ENCODE measurements around the gene AVP. TPM values are rescaled to one million over a fixed set of nuclear protein-coding genes. Genes with fewer than 3 reads are reported as not detected.

The AVP gene
- total and polyA plus RNA-seq, 2 of the 13 experiments (the other 11 are each of a cell fraction or from before 2014, with no cell fraction given), result 0.12 TPM; not detected in 1

- TF ChIP-seq ZNF414 (CRISPR knock-in tag; IDR thresholded peaks at IDR 0.05) (0 out of 2 replicates have a peak, but pooled peaks have one; percentile 68), EZH2 (conservative IDR thresholded peaks at IDR 0.05; ENCODE audit: low read depth, low read length) (no peak), ZFX (CRISPR knock-in tag; IDR thresholded peaks at IDR 0.05; ENCODE audit: low read depth) (peak; percentile 57), SMARCE1 (IDR thresholded peaks at IDR 0.05; ENCODE audit: borderline replicate concordance) (no peak), TEF (CRISPR knock-in tag; IDR thresholded peaks at IDR 0.05) (no peak), SP5 (CRISPR knock-in tag; IDR thresholded peaks at IDR 0.05; ENCODE audit: borderline replicate concordance, low read depth) (peak; percentile 88; the same call in 1 of the 2 replicates), SETDB1 (CRISPR knock-in tag; IDR thresholded peaks at IDR 0.05; ENCODE audit: borderline replicate concordance) (no peak), ZNF607 (CRISPR knock-in tag; IDR thresholded peaks at IDR 0.05; ENCODE audit: borderline replicate concordance) (peak; percentile 37; the same call in 1 of the 2 replicates), THAP11 (CRISPR knock-in tag; IDR thresholded peaks at IDR 0.05) (no peak; the same call in 1 of the 2 replicates), TCF12 (IDR thresholded peaks at IDR 0.05) (no peak), TCF12 (CRISPR knock-in tag; IDR thresholded peaks at IDR 0.05) (no peak), ATF7-NPFF (CRISPR knock-in tag; IDR thresholded peaks at IDR 0.05; ENCODE audit: low read depth) (0 out of 2 replicates have a peak, but pooled peaks have one; percentile 51), ZNF776 (CRISPR knock-in tag; IDR thresholded peaks at IDR 0.05) (peak; percentile 42; the same call in 1 of the 2 replicates), XBP1 (CRISPR knock-in tag; IDR thresholded peaks at IDR 0.05) (no peak), AGO2 (optimal IDR thresholded peaks at IDR 0.05; ENCODE audit: low read depth, low read length) (peak; percentile 83), LRRFIP1 (CRISPR knock-in tag; conservative IDR thresholded peaks at IDR 0.05) (0 out of 2 replicates have a peak, but pooled peaks have one; percentile 42), ZNF850 (CRISPR knock-in tag; conservative IDR thresholded peaks at IDR 0.05) (no peak), ZNF891 (CRISPR knock-in tag; IDR thresholded peaks at IDR 0.05) (no peak; the same call in 1 of the 2 replicates), KLF9 (CRISPR knock-in tag; IDR thresholded peaks at IDR 0.05; ENCODE audit: low read depth) (no peak), ZC3H4 (CRISPR knock-in tag; IDR thresholded peaks at IDR 0.05; ENCODE audit: borderline replicate concordance) (no peak), ZNF101 (CRISPR knock-in tag; IDR thresholded peaks at IDR 0.05; ENCODE audit: borderline replicate concordance, low read depth) (no peak), ZNF740 (CRISPR knock-in tag; IDR thresholded peaks at IDR 0.05) (peak; percentile 75; the same call in 1 of the 2 replicates)
- TF ChIP-seq, protein P1, sequence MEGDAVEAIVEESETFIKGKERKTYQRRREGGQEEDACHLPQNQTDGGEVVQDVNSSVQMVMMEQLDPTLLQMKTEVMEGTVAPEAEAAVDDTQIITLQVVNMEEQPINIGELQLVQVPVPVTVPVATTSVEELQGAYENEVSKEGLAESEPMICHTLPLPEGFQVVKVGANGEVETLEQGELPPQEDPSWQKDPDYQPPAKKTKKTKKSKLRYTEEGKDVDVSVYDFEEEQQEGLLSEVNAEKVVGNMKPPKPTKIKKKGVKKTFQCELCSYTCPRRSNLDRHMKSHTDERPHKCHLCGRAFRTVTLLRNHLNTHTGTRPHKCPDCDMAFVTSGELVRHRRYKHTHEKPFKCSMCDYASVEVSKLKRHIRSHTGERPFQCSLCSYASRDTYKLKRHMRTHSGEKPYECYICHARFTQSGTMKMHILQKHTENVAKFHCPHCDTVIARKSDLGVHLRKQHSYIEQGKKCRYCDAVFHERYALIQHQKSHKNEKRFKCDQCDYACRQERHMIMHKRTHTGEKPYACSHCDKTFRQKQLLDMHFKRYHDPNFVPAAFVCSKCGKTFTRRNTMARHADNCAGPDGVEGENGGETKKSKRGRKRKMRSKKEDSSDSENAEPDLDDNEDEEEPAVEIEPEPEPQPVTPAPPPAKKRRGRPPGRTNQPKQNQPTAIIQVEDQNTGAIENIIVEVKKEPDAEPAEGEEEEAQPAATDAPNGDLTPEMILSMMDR (CRISPR knock-in tag; IDR thresholded peaks at IDR 0.05), result peak; percentile 36
- TF ChIP-seq, protein P2, sequence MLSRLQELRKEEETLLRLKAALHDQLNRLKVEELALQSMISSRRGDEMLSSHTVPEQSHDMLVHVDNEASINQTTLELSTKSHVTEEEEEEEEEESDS (CRISPR knock-in tag; IDR thresholded peaks at IDR 0.05; ENCODE audit: borderline replicate concordance), result no peak
Measured at GRCh38 chr20:3106658-3107463, 22.3 kb upstream of the AVP start (continued).

All from HepG2 (cell line).